Measurements from ENCODE around the gene ADGRE2.
A peak's percentile ranks its signal among the peaks of the same experiment; 100 is the strongest.

Gene ADGRE2

GRCh38 chr19:14695471-14695870, 82.9 kb downstream of the ADGRE2 start:
- DNase-seq (ENCODE audit: low spot score) = no peak
- in situ Hi-C loops (cut with MboI; ENCODE audit: low pct_unique_long_range_greater_than_20kb, low sequenced_read_pairs, unreplicated experiment) = no loop called here
- TF ChIP-seq CTCF (IDR thresholded peaks at IDR 0.05; ENCODE audit: extremely low read depth, insufficient read depth, missing control alignments) = no peak

- DNase-seq (ENCODE audit: low spot score) = no peak
- in situ Hi-C loops (cut with MboI; ENCODE audit: low pct_unique_long_range_greater_than_20kb, low sequenced_read_pairs, unreplicated experiment) = no loop called here
- no peak for TF ChIP-seq CTCF (IDR thresholded peaks at IDR 0.05; ENCODE audit: extremely low read depth, insufficient read depth, missing control alignments)
Observed at GRCh38 chr19:14694641-14695266, 83.6 kb downstream of the ADGRE2 start.

GRCh38 chr19:14689598-14690503, 88.5 kb downstream of the ADGRE2 start, which contains the start of gene ZNF333:
ZNF333 (plus strand) TSS chr19:14690048; CDS start chr19:14693492, 3,444 bp downstream.
- in situ Hi-C loops (cut with MboI; ENCODE audit: low pct_unique_long_range_greater_than_20kb, low sequenced_read_pairs, unreplicated experiment) = loop anchor here (5.0 kb wide), 1 partner anchor 108 kb away; the partner anchor contains the start of gene CLEC17A

GRCh38 chr19:14686411-14686810, 91.9 kb downstream of the ADGRE2 start:
- in situ Hi-C loops (cut with MboI; ENCODE audit: low pct_unique_long_range_greater_than_20kb, low sequenced_read_pairs, unreplicated experiment) = loop anchor here (5.0 kb wide), 1 partner anchor 104 kb away; the partner anchor contains the start of gene CLEC17A
- peak; percentile 45 for TF ChIP-seq CTCF (IDR thresholded peaks at IDR 0.05; ENCODE audit: extremely low read depth, insufficient read depth, missing control alignments)
- no peak for DNase-seq (ENCODE audit: low spot score)

More at GRCh38 chr19:14689598-14690503, 88.5 kb downstream of the ADGRE2 start, which contains the start of gene ZNF333:
- TF ChIP-seq CTCF (IDR thresholded peaks at IDR 0.05; ENCODE audit: extremely low read depth, insufficient read depth, missing control alignments) = no peak
- DNase-seq (ENCODE audit: low spot score) = peak; percentile 96

GRCh38 chr19:14683439-14683838, 94.9 kb downstream of the ADGRE2 start:
- no peak for DNase-seq (ENCODE audit: low spot score)
- in situ Hi-C loops (cut with MboI; ENCODE audit: low pct_unique_long_range_greater_than_20kb, low sequenced_read_pairs, unreplicated experiment) = no loop called here
- no peak for TF ChIP-seq CTCF (IDR thresholded peaks at IDR 0.05; ENCODE audit: extremely low read depth, insufficient read depth, missing control alignments)

Measured in GM13977 (cell line).